Cardiac fibroblast (primary cell): Measurements from ENCODE around the gene FGF12.

ENCODE experiments used
- DNase-seq, 2 donors: peaks; one replicate each; pipeline versions ENCODE4 v3.0.0 to v3.0.0-alpha.2; 2010; ENCODE audit warnings: low read depth in 2 of 2
- H3K4me3 ChIP-seq, 2 donors: replicated peaks in 1 of 2; 1 replicate in 1 of 2; 2 replicates in 1 of 2; pipeline ENCODE4 v1.5.1; 2011; ENCODE audit warnings: low read depth in 2 of 2, low read length in 2 of 2, mild to moderate bottlenecking in 2 of 2, moderate library complexity in 1 of 2
- CTCF ChIP-seq: IDR thresholded peaks from one replicate; pipeline ENCODE4 v1.5.1; 2011; ENCODE audit warnings: low read depth, mild to moderate bottlenecking, low read length, inconsistent platforms

The FGF12 gene

GRCh38 chr3:192653862-192654261, 73.5 kb downstream of the FGF12 start:
- TF ChIP-seq CTCF: no peak
- DNase-seq: no peak
- no peak overlapping the region for H3K4me3 ChIP-seq

- TF ChIP-seq CTCF: no peak
- DNase-seq: no peak
- no peak overlapping the region for H3K4me3 ChIP-seq
Measured at GRCh38 chr3:192652727-192653126, 74.6 kb downstream of the FGF12 start.

- no peak overlapping the region for H3K4me3 ChIP-seq
- no peak for TF ChIP-seq CTCF
- no peak for DNase-seq
Measured at GRCh38 chr3:192651836-192652512, 75.4 kb downstream of the FGF12 start.

- TF ChIP-seq CTCF: no peak
- DNase-seq: no peak
- H3K4me3 ChIP-seq: no peak overlapping the region
Measured at GRCh38 chr3:192645437-192645836, 81.9 kb downstream of the FGF12 start.

GRCh38 chr3:192642651-192643050, 84.7 kb downstream of the FGF12 start:
- TF ChIP-seq CTCF: no peak
- H3K4me3 ChIP-seq: no peak overlapping the region
- DNase-seq: no peak

GRCh38 chr3:192641919-192642318, 85.4 kb downstream of the FGF12 start:
- no peak for DNase-seq
- TF ChIP-seq CTCF: no peak
- H3K4me3 ChIP-seq: no peak overlapping the region

GRCh38 chr3:192639987-192640386, 87.4 kb downstream of the FGF12 start:
- TF ChIP-seq CTCF: no peak
- no peak for DNase-seq
- no peak overlapping the region for H3K4me3 ChIP-seq
